ENCODE results near the gene ST6GALNAC3. TPM values are rescaled to one million over a fixed set of nuclear protein-coding genes. Genes with fewer than 3 reads are reported as not detected.

Gene ST6GALNAC3
- total RNA-seq, 2 donors from 2014 or later, result 4.6 to 13.3 TPM

- intact Hi-C loops (cut with DNase I), result no loop called here
- no peak for ATAC-seq
These were observed 89.6 kb downstream of the ST6GALNAC3 start for GRCh38 chr1:76164165-76164564.

GRCh38 chr1:76170084-76170483 is 95.5 kb downstream of the ST6GALNAC3 start:
- no peak for DNase-seq
- ATAC-seq, result no peak
- intact Hi-C loops (cut with DNase I), result no loop called here

More at GRCh38 chr1:76164165-76164564, 89.6 kb downstream of the ST6GALNAC3 start:
- DNase-seq, result no peak

DNA sequence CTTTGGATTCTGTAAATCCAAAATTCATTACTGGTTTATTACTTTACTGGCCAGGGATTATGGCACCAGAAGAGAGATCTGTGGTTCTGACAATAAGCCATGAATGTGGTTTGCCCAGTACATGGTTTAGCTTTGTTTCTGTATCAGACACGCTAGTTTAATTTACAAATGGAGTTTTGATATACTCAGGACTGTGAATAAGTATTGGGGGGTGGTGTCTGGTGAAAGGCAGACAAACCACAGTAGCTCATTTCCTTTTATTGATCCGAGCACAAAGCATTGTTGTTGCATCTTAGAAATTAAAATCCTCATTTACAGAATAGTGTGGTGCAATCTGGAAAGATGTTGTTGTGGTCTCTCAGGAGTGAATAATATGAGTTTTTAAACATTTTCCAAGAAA is 96.0 kb downstream of the ST6GALNAC3 start:
- ATAC-seq (no peak), DNase-seq (no peak)
- intact Hi-C loops (cut with DNase I), result no loop called here

- DNase-seq (no peak), ATAC-seq (no peak)
- intact Hi-C loops (cut with DNase I), result no loop called here
These were observed 101.5 kb downstream of the ST6GALNAC3 start for GRCh38 chr1:76176000-76176399.

DNA sequence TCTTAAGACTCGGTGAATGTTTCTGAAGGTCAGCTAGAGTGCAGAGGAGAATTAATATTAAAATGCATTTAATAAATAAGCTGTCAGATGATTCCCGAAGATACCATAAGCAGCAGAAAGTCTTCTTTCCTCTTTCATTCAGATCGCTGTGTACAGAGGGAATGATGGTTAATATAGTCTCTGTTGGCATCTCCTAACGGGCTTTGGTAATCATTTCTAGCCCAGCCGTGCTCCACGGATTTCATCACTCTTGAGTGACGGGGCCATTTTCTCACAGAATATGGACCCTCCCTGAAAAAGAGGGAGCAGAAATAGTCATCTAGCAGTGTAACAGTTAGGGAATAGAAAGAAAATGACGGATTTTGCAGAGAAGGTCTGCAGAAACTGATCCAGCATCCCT is 103.1 kb downstream of the ST6GALNAC3 start:
- no peak for DNase-seq
- intact Hi-C loops (cut with DNase I), result no loop called here
- ATAC-seq, result no peak

DNA sequence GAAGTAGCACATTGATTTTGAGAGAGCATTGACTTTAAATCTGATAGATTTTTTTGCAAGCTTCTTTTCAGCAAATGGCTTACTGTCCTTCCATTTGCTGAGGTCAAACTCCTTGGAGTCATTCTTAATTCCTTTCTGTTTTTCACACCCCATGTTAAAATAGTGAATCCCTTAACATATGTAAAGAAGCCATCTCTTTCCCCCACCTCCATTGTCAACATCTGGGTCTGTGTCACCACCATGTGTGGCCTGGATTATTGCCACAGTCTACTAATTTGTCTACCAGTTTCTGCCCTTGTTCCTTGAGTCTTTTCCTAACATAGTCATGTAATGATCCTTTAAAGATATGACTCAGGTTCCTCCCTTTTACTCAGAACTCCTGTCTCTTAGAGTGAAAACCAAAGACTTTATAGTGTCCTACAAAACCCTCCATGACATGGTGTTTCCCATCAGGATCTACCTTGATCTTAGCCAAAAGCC is 104.7 kb downstream of the ST6GALNAC3 start:
- intact Hi-C loops (cut with DNase I), result no loop called here
- DNase-seq (no peak), ATAC-seq (no peak)

GRCh38 chr1:76185207-76185606 is 110.7 kb downstream of the ST6GALNAC3 start:
- no peak for ATAC-seq
- intact Hi-C loops (cut with DNase I), result no loop called here
- no peak for DNase-seq

- intact Hi-C loops (cut with DNase I), result no loop called here
- DNase-seq (no peak), ATAC-seq (no peak)
These were observed 112.1 kb downstream of the ST6GALNAC3 start for GRCh38 chr1:76186554-76187170.

DNA sequence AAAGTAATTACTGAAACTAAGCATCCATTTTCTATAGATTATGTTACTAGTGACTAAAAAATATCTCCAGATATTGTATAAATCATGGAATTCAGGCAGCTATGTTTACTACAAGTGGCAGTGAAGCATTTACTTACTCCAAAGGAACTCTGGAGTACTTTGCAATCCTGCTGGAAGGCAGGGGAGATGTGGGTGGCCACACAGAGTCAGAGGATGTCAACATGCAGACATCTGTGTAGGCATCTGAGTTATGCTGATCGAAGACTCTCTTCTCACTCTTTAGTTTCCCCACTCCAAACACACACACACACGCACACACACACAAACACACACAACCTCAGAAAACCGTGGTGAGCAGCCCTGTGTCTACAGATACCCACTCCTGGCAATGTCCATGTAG is 112.9 kb downstream of the ST6GALNAC3 start:
- intact Hi-C loops (cut with DNase I), result no loop called here
- no peak for DNase-seq
- no peak for ATAC-seq

DNA sequence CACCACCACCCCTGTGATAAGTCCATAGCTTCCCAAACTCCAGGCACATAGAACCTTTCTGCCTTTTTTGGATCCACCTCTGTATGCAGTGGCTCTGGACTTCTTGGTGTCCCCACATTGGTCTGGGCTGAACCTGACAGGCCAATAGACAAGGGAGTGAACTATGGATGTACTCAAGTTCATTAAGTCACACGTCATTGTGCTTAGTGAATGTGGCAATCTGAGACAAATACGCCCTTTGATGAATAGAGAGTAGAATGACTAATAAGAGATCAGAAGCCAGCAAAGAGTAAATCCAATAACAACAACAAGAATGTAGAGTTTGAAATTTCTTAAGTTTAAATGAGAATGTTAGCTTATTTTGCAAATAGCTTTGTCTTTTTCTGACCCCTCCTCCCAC is 114.8 kb downstream of the ST6GALNAC3 start:
- intact Hi-C loops (cut with DNase I), result no loop called here
- DNase-seq, result no peak
- no peak for ATAC-seq

- no peak for DNase-seq
- ATAC-seq, result no peak
- intact Hi-C loops (cut with DNase I), result no loop called here
These were observed 116.3 kb downstream of the ST6GALNAC3 start for GRCh38 chr1:76190749-76191424.

GRCh38 chr1:76191561-76191960 is 117.0 kb downstream of the ST6GALNAC3 start:
- no peak for DNase-seq
- intact Hi-C loops (cut with DNase I), result no loop called here
- no peak for ATAC-seq

DNA sequence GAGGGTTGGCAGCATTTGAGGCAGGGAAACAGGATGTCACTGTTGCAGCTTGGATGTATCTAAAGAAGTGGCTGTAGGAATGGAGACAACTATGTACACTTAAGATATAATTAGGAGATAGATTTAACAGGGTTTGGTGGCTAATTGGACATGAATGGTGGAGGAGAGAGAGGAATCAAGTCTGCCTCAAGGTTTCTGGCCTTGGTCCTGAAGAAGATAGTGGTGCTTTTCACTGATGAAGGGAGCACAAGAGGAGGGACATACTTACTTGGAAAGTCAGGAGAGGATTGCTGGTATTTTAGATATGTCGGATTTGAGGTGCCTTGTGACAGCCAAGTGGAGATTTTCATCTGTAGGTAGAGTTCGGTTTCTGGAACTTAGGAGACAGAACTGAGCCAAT is 123.9 kb downstream of the ST6GALNAC3 start:
- DNase-seq, result no peak
- intact Hi-C loops (cut with DNase I), result no loop called here
- no peak for ATAC-seq

GRCh38 chr1:76202670-76203069 is 128.1 kb downstream of the ST6GALNAC3 start:
- no peak for ATAC-seq
- no peak for DNase-seq

DNA sequence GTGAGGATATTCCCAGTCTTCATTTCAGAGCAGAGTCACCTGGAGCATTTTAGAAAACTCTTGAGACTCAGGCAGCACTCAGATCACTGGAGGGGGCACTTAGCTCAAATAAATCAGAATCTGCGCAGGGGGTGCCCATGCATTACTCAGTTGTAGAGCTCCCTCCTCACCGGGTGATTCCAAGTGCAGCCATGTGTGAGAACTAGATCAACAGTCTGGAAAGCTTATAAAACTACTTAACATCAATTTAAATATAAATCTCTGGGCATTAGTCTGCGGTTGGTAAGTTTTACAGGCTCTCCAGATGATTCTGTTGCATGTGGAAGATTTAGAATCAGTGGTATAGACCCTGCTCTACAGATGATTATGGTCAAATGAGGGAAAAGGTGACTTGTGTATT is 128.6 kb downstream of the ST6GALNAC3 start:
- DNase-seq (no peak), ATAC-seq (no peak)
- intact Hi-C loops (cut with DNase I), result no loop called here

More at GRCh38 chr1:76202670-76203069, 128.1 kb downstream of the ST6GALNAC3 start:
- intact Hi-C loops (cut with DNase I), result no loop called here

- DNase-seq (no peak), ATAC-seq (no peak)
- intact Hi-C loops (cut with DNase I), result no loop called here
These were observed 134.7 kb downstream of the ST6GALNAC3 start for GRCh38 chr1:76209238-76209637.

- intact Hi-C loops (cut with DNase I), result no loop called here
- ATAC-seq (no peak), DNase-seq (no peak)
These were observed 135.1 kb downstream of the ST6GALNAC3 start for GRCh38 chr1:76209648-76210047.

GRCh38 chr1:76210160-76210559 is 135.6 kb downstream of the ST6GALNAC3 start:
- no peak for ATAC-seq
- intact Hi-C loops (cut with DNase I), result no loop called here
- no peak for DNase-seq

DNA sequence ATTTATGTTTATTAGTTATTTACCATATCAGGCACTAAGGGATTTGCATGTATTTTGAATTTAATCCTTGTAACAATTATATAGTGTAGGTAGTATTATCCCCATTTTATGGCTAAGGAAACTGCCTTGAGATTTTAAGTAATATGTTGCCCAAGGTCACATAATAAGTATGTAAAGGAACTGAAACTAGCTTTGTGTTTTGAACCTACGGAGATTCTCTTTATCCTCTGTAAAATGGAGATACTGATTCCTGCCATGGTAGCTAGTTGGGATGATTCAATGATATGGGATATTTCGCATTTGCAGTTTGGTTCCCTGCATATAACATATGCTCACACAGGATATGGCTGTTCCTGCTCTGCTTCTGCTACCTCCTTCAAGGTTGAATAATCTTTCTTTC is 144.3 kb downstream of the ST6GALNAC3 start:
- ATAC-seq (no peak), DNase-seq (no peak)
- intact Hi-C loops (cut with DNase I), result no loop called here

- intact Hi-C loops (cut with DNase I), result no loop called here
- ATAC-seq (no peak), DNase-seq (no peak)
These were observed 144.8 kb downstream of the ST6GALNAC3 start for GRCh38 chr1:76219366-76219818.

GRCh38 chr1:76224752-76225151 is 150.2 kb downstream of the ST6GALNAC3 start:
- ATAC-seq (no peak), DNase-seq (no peak)
- intact Hi-C loops (cut with DNase I), result no loop called here

Data from left cardiac atrium (tissue), 4 donors.